ENCODE data around the gene SLC2A10. TPM values are rescaled to one million over a fixed set of nuclear protein-coding genes. Genes with fewer than 3 reads are reported as not detected.
A peak's percentile ranks its signal among the peaks of the same experiment; 100 is the strongest.

SLC2A10 gene
- total and polyA plus RNA-seq, 10 of the 15 experiments (the other 5 are each of a cell fraction or from before 2014, with no cell fraction given), result not detected

DNA sequence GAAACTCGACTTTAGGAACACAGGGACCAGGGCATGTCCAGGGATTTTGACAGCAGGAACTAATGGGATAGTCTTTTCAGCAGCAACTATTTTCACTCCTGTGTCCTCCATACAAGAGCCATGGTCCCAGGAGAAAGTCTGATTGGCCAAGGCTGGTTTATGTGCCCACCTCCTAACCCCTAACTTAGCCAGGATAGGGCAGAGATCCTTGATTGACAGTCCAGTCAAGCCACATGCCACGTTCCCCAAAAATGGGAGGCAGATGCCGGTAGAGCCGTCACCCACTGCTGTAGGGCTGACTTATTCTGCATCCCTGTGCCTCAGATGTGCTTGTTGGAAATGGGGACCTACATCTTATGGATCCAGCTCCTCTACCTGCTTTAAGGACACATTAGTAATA, 22.3 kb downstream of the SLC2A10 start:
- no peak overlapping the region for H2AFZ ChIP-seq (ENCODE audit: control insufficient read depth, low read depth, low read length)
- H3K27me3 ChIP-seq (replicated peaks in 1 of 2; ENCODE audit: control insufficient read depth in 2 of 2, insufficient read depth in 2 of 2, low read length in 1 of 2), result no peaks in the 10 kb centered on the region
- intact Hi-C loops (cut with micrococcal nuclease; ENCODE audit: unreplicated experiment), result no loop called here
- no peaks in the 10 kb centered on the region for H3K36me3 ChIP-seq (ENCODE audit: control insufficient read depth in 2 of 2, insufficient read depth in 2 of 2, low read length in 1 of 2)
- H3K4me1 ChIP-seq (ENCODE audit: control insufficient read depth, insufficient read depth, low read length), result no peaks in the 10 kb centered on the region
- CTCF ChIA-PET, result no interaction called here
- RAD21 ChIA-PET (ENCODE audit: unreplicated experiment), result no interaction called here
- H4K20me1 ChIP-seq (ENCODE audit: control insufficient read depth, insufficient read depth), result no peaks in the 10 kb centered on the region
- no peak overlapping the region for H3K4me3 ChIP-seq
- H3K79me2 ChIP-seq (ENCODE audit: control insufficient read depth, insufficient read depth, low read length), result no peaks in the 10 kb centered on the region
- no peaks in the 10 kb centered on the region for H3K9me3 ChIP-seq (replicated peaks; ENCODE audit: control insufficient read depth, insufficient read depth, low read length)
- TF ChIP-seq ASH2L (IDR thresholded peaks at IDR 0.05; ENCODE audit: borderline replicate concordance, low read depth) (no peak), ZSCAN29 (IDR thresholded peaks at IDR 0.05) (no peak), PAX5 (IDR thresholded peaks at IDR 0.05; ENCODE audit: borderline replicate concordance, low read depth, low read length) (no peak), SMC3 (IDR thresholded peaks at IDR 0.05; ENCODE audit: borderline replicate concordance, low read length) (no peak), MXI1 (IDR thresholded peaks at IDR 0.05; ENCODE audit: low read depth, low read length) (no peak)
- TF ChIP-seq, protein P1, sequence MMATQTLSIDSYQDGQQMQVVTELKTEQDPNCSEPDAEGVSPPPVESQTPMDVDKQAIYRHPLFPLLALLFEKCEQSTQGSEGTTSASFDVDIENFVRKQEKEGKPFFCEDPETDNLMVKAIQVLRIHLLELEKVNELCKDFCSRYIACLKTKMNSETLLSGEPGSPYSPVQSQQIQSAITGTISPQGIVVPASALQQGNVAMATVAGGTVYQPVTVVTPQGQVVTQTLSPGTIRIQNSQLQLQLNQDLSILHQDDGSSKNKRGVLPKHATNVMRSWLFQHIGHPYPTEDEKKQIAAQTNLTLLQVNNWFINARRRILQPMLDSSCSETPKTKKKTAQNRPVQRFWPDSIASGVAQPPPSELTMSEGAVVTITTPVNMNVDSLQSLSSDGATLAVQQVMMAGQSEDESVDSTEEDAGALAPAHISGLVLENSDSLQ (IDR thresholded peaks at IDR 0.05), result peak; percentile 59
- TF ChIP-seq, protein P2, sequence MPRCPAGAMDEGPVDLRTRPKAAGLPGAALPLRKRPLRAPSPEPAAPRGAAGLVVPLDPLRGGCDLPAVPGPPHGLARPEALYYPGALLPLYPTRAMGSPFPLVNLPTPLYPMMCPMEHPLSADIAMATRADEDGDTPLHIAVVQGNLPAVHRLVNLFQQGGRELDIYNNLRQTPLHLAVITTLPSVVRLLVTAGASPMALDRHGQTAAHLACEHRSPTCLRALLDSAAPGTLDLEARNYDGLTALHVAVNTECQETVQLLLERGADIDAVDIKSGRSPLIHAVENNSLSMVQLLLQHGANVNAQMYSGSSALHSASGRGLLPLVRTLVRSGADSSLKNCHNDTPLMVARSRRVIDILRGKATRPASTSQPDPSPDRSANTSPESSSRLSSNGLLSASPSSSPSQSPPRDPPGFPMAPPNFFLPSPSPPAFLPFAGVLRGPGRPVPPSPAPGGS (IDR thresholded peaks at IDR 0.05; ENCODE audit: borderline replicate concordance, insufficient read depth, low read depth, low read length, poor library complexity, severe bottlenecking), result no peak
- TF ChIP-seq, protein P3, sequence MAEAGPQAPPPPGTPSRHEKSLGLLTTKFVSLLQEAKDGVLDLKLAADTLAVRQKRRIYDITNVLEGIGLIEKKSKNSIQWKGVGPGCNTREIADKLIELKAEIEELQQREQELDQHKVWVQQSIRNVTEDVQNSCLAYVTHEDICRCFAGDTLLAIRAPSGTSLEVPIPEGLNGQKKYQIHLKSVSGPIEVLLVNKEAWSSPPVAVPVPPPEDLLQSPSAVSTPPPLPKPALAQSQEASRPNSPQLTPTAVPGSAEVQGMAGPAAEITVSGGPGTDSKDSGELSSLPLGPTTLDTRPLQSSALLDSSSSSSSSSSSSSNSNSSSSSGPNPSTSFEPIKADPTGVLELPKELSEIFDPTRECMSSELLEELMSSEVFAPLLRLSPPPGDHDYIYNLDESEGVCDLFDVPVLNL (IDR thresholded peaks at IDR 0.05; ENCODE audit: low read depth, low read length), result no peak
- SMC1A ChIA-PET (ENCODE audit: uncharacterized antibody, unreplicated experiment), result no interaction called here
- ATAC-seq (no peak), FAIRE-seq (no peak), DNase-seq (ENCODE audit: low read depth, low spot score) (no peak)
- no peak overlapping the region for H3K4me2 ChIP-seq (ENCODE audit: control insufficient read depth, insufficient read depth)
- in situ Hi-C loops (cut with MboI), result no loop called here
- BruUV-seq (replicated peaks), result no TSS peak
- H3K9ac ChIP-seq (ENCODE audit: control insufficient read depth, insufficient read depth, low read length), result no peak overlapping the region
- H3K27ac ChIP-seq (ENCODE audit: control insufficient read depth, insufficient read depth), result no peak overlapping the region
- POLR2A ChIA-PET, result no interaction called here
- WGBS (ENCODE audit: insufficient coverage, insufficient replicate concordance, low lambda C conversion rate, missing lambda C conversion rate), result 60% methylated on average over 4 of the region's 4 CpGs

Data from GM12878 (cell line).